Stimulated activated CD8-positive, alpha-beta memory T cell treated with anti-CD3 and anti-CD28 coated beads, Interleukin-4, amount 100 ng/mL, for 4 hours (primary cell): Measurements from ENCODE around the gene NTN1.

Experiments used
- DNase-seq, 2 donors: peaks; one replicate each; pipeline ENCODE4 v3.0.0-alpha.2; 2020; ENCODE audit warnings: low read depth in 2 of 2, low spot score in 1 of 2

Gene NTN1

GRCh38 chr17:9268546-9268945 lies 247.2 kb downstream of the NTN1 start:
- no peak for DNase-seq

- no peak for DNase-seq
These were observed 248.2 kb downstream of the NTN1 start for GRCh38 chr17:9269350-9270035.

- DNase-seq: no peak
These were observed 249.6 kb downstream of the NTN1 start for GRCh38 chr17:9270921-9271320.

GRCh38 chr17:9271989-9272388 lies 250.7 kb downstream of the NTN1 start:
- no peak for DNase-seq

- no peak for DNase-seq
These were observed 251.3 kb downstream of the NTN1 start for GRCh38 chr17:9272501-9273200.

GRCh38 chr17:9273428-9274391 lies 252.4 kb downstream of the NTN1 start:
- no peak for DNase-seq

GRCh38 chr17:9274973-9275372 lies 253.7 kb downstream of the NTN1 start:
- no peak for DNase-seq

- no peak for DNase-seq
These were observed 258.6 kb downstream of the NTN1 start for GRCh38 chr17:9279893-9280292.

- DNase-seq: no peak
These were observed 262.6 kb downstream of the NTN1 start for GRCh38 chr17:9283909-9284308.

- no peak for DNase-seq
These were observed 263.6 kb downstream of the NTN1 start for GRCh38 chr17:9284884-9285283.

- DNase-seq: no peak
These were observed 264.5 kb downstream of the NTN1 start for GRCh38 chr17:9285602-9286427.

GRCh38 chr17:9286434-9286833 lies 265.1 kb downstream of the NTN1 start:
- DNase-seq: no peak

- DNase-seq: no peak
These were observed 266.0 kb downstream of the NTN1 start for GRCh38 chr17:9287306-9287705.

- no peak for DNase-seq
These were observed 268.9 kb downstream of the NTN1 start for GRCh38 chr17:9290226-9290613.

GRCh38 chr17:9291912-9292560 lies 270.7 kb downstream of the NTN1 start:
- peak in 1 of 2 donors; percentile 2 for DNase-seq

GRCh38 chr17:9292561-9292941 lies 271.2 kb downstream of the NTN1 start:
- DNase-seq: no peak
